HepG2 (cell line): ENCODE measurements around the gene MAB21L4. TPM values are rescaled to one million over a fixed set of nuclear protein-coding genes. Genes with fewer than 3 reads are reported as not detected.

Source experiments
- ATRX ChIP-seq: sonication (generic); formaldehyde crosslinking; IDR thresholded peaks from 2 replicates; pipeline ENCODE4 v1.4.0; 2020; ENCODE audit warnings: missing genetic modification reagents, borderline replicate concordance
- CHCHD3 ChIP-seq: sonication (generic); formaldehyde crosslinking; IDR thresholded peaks from 2 replicates; pipeline ENCODE4 v1.8.0; 2022; ENCODE audit warnings: mild to moderate bottlenecking, missing genetic modification reagents, moderate library complexity
- CHD2 ChIP-seq: IDR thresholded peaks from 2 replicates; pipeline ENCODE4 v1.6.1; 2011; ENCODE audit warnings: low read depth, low read length, improper control_type of control experiment
- FOXP1 ChIP-seq, 2 experiments: fragments of 450-650 bp in 1 of 2; IDR thresholded peaks; 2 replicates each; pipeline ENCODE4 v1.6.1; 2017 to 2018; ENCODE audit warnings: antibody characterized with exemption in 1 of 2
- KLF12 ChIP-seq: sonication (generic); formaldehyde crosslinking; IDR thresholded peaks from 2 replicates; pipeline ENCODE4 v1.4.0; 2020; ENCODE audit warnings: missing genetic modification reagents, borderline replicate concordance
- MXI1 ChIP-seq: IDR thresholded peaks from 3 replicates; pipeline ENCODE4 v1.6.1; 2012; ENCODE audit warnings: low read depth, low read length, inconsistent platforms, borderline replicate concordance
- REL ChIP-seq: sonication (generic); formaldehyde crosslinking; conservative IDR thresholded peaks from 2 replicates; pipeline ENCODE4 v1.8.0; 2022; ENCODE audit warnings: mild to moderate bottlenecking, missing genetic modification reagents, moderate library complexity
- RFX5 ChIP-seq: IDR thresholded peaks from 2 replicates; pipeline ENCODE4 v1.6.1; 2011; ENCODE audit warnings: low read depth, low read length, improper control_type of control experiment
- RFXANK ChIP-seq: IDR thresholded peaks from 2 replicates; pipeline ENCODE4 v1.6.1; 2016
- SMARCC2 ChIP-seq: fragments of 450-650 bp; IDR thresholded peaks from 2 replicates; pipeline ENCODE4 v1.6.1; 2017; ENCODE audit warnings: antibody characterized with exemption, mild to moderate bottlenecking
- SOX5 ChIP-seq: IDR thresholded peaks from 2 replicates; pipeline ENCODE4 v1.6.1; 2016; ENCODE audit warnings: borderline replicate concordance
- ZNF430 ChIP-seq: sonication (generic); formaldehyde crosslinking; IDR thresholded peaks from 2 replicates; pipeline ENCODE4 v1.9.0; 2021; ENCODE audit warnings: mild to moderate bottlenecking, missing genetic modification reagents
- ZNF572 ChIP-seq: sonication (generic); formaldehyde crosslinking; IDR thresholded peaks from 2 replicates; pipeline ENCODE4 v1.5.1; 2020; ENCODE audit warnings: mild to moderate bottlenecking, missing genetic modification reagents
- ZNF607 ChIP-seq: sonication (generic); formaldehyde crosslinking; IDR thresholded peaks from 2 replicates; pipeline ENCODE4 v1.5.1; 2020; ENCODE audit warnings: missing genetic modification reagents, mild to moderate bottlenecking, borderline replicate concordance
- ZNF75D ChIP-seq: sonication (generic); formaldehyde crosslinking; IDR thresholded peaks from 2 replicates; pipeline ENCODE4 v1.8.1; 2023; ENCODE audit warnings: missing genetic modification reagents, mild to moderate bottlenecking, borderline replicate concordance
- ZNF891 ChIP-seq: sonication (generic); formaldehyde crosslinking; IDR thresholded peaks from 2 replicates; pipeline ENCODE4 v1.5.0; 2020; ENCODE audit warnings: mild to moderate bottlenecking, missing genetic modification reagents
- ZSCAN31 ChIP-seq: sonication (generic); formaldehyde crosslinking; IDR thresholded peaks from 2 replicates; pipeline ENCODE4 v1.5.0; 2020; ENCODE audit warnings: low read depth, mild to moderate bottlenecking, missing genetic modification reagents
- polyA plus RNA-seq, 8 experiments: library from polyadenylated mRNA; depleted of rRNA in 3 of 8; stranded (reverse) in 7 of 8; unstranded in 1 of 8; fragments of >200 nt; fragmentation: Illumina TruSeq in 4 of 8; extraction: Trizol in 4 of 8; gene quantifications; 2 replicates each; pipeline versions ENCODE4 v1.2.1 to v1.2.3, GENCODE V29; 2011 to 2016; ENCODE audit warnings: low read depth in 4 of 8, missing spikeins in 1 of 8, mixed read lengths in 1 of 8; ENCODE audit not compliant: insufficient read depth in 1 of 8
- total RNA-seq, 5 experiments: library from RNA; depleted of rRNA; stranded (reverse); fragments of >200 nt; fragmentation: Illumina TruSeq; extraction: Trizol; gene quantifications; 2 replicates each; pipeline ENCODE4 v1.2.3, GENCODE V29; 2016; ENCODE audit warnings: low read depth in 1 of 5
- TF ChIP-seq, protein P1 (sequence below): IDR thresholded peaks from 2 replicates; pipeline ENCODE4 v1.6.1; 2018; ENCODE audit warnings: missing genetic modification reagents, mild to moderate bottlenecking, missing compliant biosample characterization
- TF ChIP-seq, protein P2 (sequence below): sonication (generic); formaldehyde crosslinking; IDR thresholded peaks from 2 replicates; pipeline ENCODE4 v1.4.0; 2020; ENCODE audit warnings: missing genetic modification reagents, low read depth, mild to moderate bottlenecking, borderline replicate concordance
- TF ChIP-seq, protein P3 (sequence below): IDR thresholded peaks from 2 replicates; pipeline ENCODE4 v1.6.1; 2012; ENCODE audit warnings: inconsistent platforms
- TF ChIP-seq, protein P4 (sequence below): sonication (generic); formaldehyde crosslinking; IDR thresholded peaks from 2 replicates; pipeline ENCODE4 v1.9.0; 2022; ENCODE audit warnings: low read depth, missing genetic modification reagents
- TF ChIP-seq, protein P5 (sequence below), 2 experiments: sonication (generic) in 1 of 2; formaldehyde crosslinking in 1 of 2; IDR thresholded peaks; 2 replicates each; pipeline versions ENCODE4 v1.4.0 to v1.6.1; 2018 to 2020; ENCODE audit warnings: missing genetic modification reagents in 2 of 2, borderline replicate concordance in 1 of 2, low read depth in 1 of 2, mild to moderate bottlenecking in 1 of 2, missing biosample characterization in 1 of 2

MAB21L4 gene
- total and polyA plus RNA-seq, 2 of the 13 experiments (the other 11 are each of a cell fraction or from before 2014, with no cell fraction given), result 3.0 to 14.0 TPM

DNA sequence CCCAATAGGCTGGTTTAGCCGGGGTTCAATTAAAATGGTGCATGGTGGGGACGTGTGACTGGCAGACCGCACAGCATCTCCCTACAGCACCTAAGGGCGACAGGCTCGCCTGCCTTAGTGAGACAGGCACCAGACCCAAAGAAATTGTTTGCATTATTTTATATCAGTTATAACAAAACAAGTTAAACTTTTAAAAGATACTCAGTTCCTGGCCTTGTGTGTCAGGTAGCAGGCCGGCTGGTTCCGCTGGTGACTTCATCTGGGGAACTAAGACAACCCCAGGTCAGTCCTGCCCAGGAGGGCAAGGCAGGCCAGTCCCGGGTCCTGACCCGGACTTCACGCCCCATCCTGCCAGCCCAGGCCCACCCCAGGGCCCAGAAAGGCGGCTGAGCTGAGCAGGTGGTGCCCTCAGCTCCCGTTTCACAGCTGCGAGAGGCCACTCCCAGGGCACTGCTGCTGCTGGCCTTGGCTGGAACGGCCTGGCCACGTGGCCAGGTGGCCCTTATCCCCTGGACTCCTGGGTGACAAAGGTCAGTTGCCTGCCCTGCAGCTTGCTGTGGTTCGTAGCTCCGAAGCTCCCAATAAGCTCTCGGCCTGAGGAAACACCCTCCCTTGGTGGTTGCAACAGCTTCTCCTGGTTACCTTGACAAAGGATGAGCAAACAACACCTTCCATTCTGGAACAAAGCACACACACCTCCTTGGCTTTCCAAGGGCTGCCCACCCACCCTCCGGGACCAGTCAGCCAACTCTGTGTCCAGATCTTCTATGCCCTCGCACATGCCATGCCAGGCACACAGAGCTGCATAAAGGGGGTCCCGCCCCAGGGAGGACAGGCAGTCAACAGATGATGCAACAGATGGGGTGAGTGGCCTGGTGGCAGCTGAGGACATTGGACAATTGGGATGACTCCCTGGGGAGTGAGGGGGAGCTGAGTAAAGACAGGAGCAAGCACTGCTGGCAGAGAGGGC lies 38.6 kb downstream of the MAB21L4 start (continued):
- TF ChIP-seq, protein P1, sequence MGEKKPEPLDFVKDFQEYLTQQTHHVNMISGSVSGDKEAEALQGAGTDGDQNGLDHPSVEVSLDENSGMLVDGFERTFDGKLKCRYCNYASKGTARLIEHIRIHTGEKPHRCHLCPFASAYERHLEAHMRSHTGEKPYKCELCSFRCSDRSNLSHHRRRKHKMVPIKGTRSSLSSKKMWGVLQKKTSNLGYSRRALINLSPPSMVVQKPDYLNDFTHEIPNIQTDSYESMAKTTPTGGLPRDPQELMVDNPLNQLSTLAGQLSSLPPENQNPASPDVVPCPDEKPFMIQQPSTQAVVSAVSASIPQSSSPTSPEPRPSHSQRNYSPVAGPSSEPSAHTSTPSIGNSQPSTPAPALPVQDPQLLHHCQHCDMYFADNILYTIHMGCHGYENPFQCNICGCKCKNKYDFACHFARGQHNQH (CRISPR knock-in tag), result peak; percentile 100
- TF ChIP-seq, protein P2, sequence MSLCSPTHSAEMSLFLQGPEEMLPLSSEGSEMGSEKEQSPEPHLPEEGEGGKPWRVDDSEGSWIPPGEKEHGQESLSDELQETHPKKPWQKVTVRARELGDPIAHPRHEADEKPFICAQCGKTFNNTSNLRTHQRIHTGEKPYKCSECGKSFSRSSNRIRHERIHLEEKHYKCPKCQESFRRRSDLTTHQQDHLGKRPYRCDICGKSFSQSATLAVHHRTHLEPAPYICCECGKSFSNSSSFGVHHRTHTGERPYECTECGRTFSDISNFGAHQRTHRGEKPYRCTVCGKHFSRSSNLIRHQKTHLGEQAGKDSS, result peak; percentile 99
- TF ChIP-seq RFXANK (CRISPR knock-in tag) (peak; percentile 68; the same call in 1 of the 2 replicates), ZNF891 (CRISPR knock-in tag) (peak; percentile 99), ZNF572 (CRISPR knock-in tag) (peak; percentile 98), ZNF75D (no peak), KLF12 (CRISPR knock-in tag) (no peak; the same call in 1 of the 2 replicates), ZNF607 (CRISPR knock-in tag) (peak; percentile 100), SMARCC2 (no peak), REL (CRISPR knock-in tag) (peak; percentile 67; the same call in 1 of the 2 replicates), CHD2 (no peak), ZSCAN31 (peak; percentile 66), CHCHD3 (CRISPR knock-in tag) (no peak), RFX5 (0 out of 2 replicates have a peak, but pooled peaks have one; percentile 1), MXI1 (peak; percentile 87; the same call in 1 of the 3 replicates), ATRX (CRISPR knock-in tag) (no peak), FOXP1 (IDR thresholded peaks at IDR 0.05) (peak; percentile 39; the same call in 1 of the 2 replicates), FOXP1 (CRISPR knock-in tag; IDR thresholded peaks at IDR 0.05) (peak; percentile 83), ZNF430 (CRISPR knock-in tag) (peak; percentile 100), SOX5 (CRISPR knock-in tag) (peak; percentile 95)
- TF ChIP-seq, protein P3, sequence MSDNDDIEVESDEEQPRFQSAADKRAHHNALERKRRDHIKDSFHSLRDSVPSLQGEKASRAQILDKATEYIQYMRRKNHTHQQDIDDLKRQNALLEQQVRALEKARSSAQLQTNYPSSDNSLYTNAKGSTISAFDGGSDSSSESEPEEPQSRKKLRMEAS, result peak; percentile 100
- TF ChIP-seq, protein P4, sequence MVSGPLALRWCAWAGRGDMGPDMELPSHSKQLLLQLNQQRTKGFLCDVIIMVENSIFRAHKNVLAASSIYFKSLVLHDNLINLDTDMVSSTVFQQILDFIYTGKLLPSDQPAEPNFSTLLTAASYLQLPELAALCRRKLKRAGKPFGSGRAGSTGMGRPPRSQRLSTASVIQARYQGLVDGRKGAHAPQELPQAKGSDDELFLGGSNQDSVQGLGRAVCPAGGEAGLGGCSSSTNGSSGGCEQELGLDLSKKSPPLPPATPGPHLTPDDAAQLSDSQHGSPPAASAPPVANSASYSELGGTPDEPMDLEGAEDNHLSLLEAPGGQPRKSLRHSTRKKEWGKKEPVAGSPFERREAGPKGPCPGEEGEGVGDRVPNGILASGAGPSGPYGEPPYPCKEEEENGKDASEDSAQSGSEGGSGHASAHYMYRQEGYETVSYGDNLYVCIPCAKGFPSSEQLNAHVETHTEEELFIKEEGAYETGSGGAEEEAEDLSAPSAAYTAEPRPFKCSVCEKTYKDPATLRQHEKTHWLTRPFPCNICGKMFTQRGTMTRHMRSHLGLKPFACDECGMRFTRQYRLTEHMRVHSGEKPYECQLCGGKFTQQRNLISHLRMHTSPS (CRISPR knock-in tag), result peak; percentile 99
- TF ChIP-seq, protein P5, sequence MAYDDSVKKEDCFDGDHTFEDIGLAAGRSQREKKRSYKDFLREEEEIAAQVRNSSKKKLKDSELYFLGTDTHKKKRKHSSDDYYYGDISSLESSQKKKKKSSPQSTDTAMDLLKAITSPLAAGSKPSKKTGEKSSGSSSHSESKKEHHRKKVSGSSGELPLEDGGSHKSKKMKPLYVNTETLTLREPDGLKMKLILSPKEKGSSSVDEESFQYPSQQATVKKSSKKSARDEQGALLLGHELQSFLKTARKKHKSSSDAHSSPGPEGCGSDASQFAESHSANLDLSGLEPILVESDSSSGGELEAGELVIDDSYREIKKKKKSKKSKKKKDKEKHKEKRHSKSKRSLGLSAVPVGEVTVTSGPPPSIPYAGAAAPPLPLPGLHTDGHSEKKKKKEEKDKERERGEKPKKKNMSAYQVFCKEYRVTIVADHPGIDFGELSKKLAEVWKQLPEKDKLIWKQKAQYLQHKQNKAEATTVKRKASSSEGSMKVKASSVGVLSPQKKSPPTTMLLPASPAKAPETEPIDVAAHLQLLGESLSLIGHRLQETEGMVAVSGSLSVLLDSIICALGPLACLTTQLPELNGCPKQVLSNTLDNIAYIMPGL (CRISPR knock-in tag; IDR thresholded peaks at IDR 0.05; ENCODE audit: borderline replicate concordance in 1 of 2, low read depth in 1 of 2), result peak; percentile 67 to 78
